ENCODE measurements around the gene KIAA0408.
"Not testable (repeated sequence)": the region's sequence is repeated elsewhere in the genome, so short reads cannot be mapped to it uniquely, and the experiment has no call there.

The KIAA0408 gene

DNA sequence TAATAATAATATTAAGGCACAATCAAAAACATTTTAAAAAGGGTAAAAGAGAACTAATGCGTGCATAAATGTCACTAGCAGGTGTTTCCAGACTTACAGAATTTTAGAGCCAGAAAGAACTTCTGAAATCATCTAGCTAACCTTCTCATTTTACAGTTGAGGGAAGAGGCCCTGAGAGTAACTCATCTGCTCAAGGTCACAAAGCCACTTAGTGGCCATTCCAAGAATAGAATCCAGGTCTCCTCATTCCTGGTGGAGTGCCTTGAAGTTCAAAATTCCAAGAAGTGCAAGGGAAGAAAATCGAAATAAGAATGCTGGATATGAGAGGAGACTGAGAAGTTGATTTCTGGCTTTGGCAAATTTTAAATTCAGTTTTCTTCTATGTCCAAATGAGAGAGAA is 3.2 kb upstream of the KIAA0408 start:
- no peak for DNase-seq

DNA sequence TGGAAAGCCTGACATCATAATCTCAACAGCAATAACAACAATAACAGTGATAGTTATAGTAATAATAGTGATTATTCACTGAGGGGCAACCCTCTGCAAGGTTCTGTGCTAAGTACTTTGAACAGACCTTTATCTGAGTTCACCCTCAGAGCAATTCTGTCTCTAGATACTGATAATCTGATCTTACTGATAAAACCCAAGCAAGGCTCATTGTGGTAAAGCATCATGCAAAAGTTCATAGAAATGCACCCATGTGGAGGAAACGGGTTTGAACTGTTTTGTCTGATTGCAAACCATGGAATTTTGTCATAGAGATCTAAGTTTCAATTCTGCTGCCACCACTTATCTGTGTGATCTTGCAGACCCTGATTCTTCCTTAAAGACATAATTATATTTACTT is 1.3 kb upstream of the KIAA0408 start:
- DNase-seq, result no peak

DNA sequence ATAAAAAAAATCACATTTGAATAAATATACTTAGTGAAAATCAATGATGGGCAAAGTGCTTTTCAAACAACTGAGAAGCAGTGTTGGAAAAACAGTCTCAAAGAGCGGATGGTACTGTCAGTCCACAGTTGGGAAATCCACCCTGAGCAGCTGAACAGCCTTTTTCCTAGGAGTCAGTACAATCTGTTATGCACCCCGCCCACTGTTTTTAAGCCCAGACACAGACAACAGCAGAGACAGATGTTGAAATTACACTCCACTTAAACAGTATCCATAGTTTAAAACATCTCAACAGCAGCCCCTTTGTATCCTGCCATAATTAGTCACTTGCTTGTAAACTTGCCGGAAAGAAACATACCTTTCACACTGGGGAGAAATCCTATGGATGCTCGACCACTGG is 372 bp downstream of the KIAA0408 start:
- DNase-seq, result peak; percentile 46

DNA sequence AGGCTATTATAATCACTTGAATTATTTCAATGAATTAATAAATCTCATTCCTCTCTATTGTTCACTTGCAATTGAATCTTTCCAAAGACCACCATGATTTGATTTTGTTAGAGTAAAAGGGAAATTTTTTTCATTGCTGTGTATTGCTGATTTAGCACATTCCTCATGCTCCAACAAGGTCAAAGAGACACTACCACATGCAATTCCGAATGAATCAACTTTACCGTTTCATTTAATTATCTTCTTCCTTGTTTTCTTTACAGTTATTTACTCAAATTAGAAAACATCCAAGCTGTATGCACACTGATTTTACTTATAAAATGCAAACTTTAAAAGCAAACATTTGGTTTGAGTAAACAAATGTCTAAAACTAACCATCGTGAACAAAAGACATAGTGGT is 967 bp downstream of the KIAA0408 start:
- DNase-seq, result no peak

DNA sequence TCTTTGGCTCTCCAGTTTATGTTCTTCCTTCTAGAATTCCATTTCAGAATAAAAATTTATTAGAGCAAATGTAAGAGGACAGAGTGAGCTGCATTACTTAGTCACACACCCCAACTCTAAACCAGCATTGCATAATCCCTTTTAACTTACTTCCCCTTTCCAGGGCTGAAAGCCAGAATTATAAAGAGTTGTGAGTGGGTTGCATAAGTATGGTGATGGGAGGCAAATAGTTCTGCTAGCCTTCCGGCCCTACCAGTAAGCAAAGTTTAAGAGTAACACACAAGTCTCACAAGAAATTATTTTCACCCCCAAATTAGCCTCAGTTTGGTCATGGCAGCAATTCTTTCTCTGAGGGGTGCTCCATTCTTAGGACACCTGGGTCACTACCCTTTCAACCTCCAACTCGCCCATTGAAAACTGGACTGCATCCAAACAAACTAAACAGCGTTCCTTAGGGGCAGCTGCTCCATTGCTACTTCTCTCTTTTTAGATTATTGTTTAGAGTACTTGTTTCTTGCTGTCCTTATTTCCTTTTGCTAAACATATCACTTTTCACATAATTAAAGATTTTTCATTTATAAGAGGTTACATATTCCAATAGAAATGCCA is 1.6 kb downstream of the KIAA0408 start:
- DNase-seq, result no peak

DNA sequence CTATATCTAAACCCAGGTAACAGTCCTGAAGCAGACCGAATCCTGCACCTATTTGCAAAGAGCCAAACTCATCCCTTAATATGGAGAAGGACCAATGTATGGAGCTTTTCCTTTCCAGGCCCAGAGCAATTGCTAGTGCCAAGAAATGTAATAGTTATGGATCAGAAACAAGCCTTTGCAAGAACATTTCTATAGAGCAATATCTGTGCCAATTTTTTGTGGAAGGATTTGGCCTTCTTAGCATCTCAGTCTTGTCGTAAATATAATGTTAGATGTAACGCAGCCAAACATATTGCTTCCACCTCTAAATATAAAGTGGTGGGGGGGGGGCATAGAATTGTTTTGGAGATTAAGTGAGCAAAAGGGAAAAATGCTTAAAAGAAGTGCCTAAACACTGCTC is 2.7 kb downstream of the KIAA0408 start:
- no peak for DNase-seq

DNA sequence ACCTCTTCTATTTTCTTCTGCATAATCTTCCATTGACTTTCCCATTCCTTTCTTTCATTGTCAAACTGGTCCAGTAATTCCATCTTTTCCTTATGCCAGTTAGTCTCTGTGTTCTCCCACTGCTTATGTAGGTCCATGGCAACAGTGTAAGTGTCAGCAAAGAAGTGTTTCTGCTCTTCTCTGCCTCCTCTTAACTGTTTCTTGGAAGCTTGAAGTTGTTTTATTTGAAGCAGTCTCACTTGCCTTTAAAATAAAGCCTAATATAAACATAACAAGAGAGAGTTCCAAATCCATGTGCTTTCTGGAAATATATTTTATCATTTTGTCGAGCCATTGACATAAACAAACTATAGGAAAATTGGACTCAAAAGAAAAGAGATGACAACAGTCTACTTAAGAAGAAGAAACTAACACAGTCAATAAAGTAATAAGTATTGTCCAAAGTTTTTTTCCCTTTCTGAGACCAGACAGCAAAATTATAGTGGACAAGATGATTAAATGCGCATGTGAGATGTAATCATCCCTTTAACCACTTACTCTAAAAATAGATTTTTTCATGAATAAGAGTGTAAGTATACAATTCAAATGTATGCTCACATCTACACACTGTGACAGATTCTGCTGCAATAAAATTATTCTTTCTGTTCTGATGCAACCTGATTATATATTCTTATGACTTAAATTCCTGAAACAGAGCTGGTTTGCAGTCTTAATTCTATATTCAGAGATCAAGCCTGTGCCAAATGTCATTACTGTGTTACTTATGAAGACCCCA is 5.2 kb downstream of the KIAA0408 start:
- no peak for DNase-seq

DNA sequence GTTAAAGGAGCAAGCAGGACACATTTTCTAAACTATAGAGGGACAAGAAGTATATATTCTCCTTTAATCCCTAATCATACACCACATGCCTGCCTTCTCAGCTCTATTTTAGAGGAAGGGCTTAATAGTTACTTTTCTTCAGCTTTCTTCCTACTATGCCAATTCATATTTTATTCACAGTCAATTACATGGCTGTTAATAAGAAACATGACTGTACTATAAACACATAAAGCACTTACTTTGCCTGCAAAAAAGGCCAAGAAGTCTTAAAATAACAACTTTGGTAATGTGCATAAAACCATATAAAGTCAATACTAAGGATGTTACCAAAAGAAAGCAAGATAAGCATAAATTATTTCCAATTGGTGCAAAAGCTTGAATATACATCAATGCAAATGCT is 6.4 kb downstream of the KIAA0408 start:
- DNase-seq, result no peak

DNA sequence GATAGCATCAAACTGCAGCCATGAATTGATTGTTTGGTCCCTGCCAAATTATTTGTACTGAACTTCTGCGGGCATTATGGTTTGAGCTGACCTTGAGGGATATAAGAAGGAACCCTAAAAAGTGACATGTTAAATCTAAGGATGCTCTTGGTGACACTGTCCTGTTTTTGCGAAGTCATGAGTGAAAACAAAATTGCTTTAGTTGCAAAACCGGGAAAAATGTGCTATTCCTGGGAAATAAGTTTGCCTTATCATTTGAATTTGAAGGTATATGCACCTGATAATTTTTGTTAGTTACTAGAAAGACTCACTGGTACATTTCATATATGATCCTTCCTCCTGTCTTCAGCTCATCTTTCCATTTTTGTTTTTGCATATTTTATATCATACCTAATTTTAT is 7.8 kb downstream of the KIAA0408 start:
- no peak for DNase-seq

DNA sequence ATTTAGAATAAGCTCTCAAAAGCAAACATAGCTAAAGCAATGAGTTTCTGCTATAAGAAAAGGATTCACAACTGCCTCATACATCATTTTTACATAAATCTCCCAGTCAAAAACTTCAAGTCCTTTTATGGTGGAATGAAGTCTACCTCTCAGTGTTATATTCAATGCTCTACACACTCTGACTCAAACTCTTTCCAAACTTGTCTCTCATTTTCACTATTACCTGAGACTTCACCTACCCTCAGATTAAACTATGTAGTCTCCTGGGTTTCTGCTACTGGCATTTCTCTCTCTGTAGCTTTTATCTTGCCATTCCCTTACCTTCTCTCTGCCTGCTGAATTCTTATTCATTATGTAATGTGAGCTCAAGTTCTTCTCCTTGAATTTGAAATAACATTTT is 11.4 kb downstream of the KIAA0408 start:
- no peak for DNase-seq

DNA sequence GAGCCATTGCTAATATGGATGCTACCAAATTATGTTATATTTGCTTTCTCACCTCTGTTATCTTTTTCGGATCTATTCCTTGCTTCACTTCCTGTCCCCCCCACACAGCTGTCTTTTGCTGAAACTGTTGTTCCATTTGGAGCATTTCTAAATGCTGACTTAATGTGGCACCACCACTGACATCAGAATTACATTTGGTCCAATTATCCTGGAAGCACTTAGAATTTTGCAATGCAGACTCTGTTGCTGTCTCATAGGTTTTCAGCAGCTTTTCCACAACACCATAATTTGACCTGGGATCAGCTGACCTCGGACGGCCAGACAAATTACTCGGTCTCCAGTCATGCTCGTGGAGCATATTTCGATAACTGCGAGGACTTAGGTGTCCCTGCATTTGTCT is 12.8 kb downstream of the KIAA0408 start:
- no peak for DNase-seq

DNA sequence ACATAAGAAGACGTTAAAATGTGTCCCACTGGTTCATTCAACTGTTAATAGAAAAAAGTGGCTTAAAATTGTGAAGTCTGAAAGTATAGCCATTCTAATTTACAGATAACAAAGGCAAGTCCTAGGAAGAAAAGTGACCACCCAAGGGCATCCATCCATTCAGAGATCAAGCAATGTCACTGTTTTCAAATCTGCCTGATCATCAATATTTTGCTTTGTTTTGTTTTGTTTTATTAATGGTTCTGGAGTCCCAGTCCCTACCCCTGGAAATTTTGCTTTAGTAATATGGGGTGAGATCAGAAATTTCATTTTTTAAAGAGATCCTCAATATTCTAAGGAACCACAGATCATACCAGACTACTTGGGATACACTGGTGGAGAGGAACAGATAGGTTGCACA is 17.3 kb downstream of the KIAA0408 start:
- no peak for DNase-seq

DNA sequence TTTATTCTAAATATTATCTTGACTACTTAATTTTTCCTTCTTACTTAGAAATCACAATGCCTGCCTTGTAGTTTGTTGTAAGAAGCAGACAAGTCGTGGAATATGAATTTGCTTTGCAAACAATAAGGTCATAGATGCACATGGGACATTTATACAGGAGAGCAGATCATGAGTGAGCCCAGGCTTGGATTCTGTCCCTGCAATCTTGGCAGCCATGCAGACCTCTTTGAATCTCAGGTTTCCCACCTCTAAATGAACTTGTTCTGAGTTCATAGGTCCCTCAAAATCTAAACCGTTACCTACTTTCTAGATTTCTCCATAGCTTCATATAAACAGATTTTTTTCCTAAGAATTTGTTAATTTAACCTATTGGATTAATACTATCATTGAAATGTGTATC is 19.5 kb downstream of the KIAA0408 start:
- DNase-seq, result no peak

DNA sequence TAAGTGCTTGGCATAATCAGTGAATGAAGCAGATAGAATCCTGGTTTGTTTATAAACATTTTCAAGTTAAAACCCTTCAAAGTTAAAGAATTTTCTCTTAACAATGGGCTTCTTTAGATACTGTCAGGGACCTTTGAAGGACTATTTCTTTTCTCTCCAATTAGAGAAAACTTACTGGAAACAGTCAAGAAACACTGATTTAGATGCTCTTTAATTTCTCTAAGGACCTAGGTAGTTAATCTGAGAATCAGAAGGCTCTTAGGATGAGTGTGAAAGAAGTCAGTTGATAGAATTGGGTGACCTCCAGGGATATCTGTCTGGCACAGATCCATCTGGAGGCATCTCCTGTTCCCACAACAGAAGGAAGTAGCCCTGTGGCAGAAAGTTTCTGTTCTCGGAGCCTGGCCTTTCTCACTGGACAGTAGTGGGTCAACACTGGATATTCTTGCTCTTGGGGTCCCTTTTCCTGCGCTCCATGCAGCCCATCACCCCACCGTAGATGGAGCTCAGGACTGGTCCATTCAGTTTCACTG is 22.5 kb downstream of the KIAA0408 start:
- no peak for DNase-seq

DNA sequence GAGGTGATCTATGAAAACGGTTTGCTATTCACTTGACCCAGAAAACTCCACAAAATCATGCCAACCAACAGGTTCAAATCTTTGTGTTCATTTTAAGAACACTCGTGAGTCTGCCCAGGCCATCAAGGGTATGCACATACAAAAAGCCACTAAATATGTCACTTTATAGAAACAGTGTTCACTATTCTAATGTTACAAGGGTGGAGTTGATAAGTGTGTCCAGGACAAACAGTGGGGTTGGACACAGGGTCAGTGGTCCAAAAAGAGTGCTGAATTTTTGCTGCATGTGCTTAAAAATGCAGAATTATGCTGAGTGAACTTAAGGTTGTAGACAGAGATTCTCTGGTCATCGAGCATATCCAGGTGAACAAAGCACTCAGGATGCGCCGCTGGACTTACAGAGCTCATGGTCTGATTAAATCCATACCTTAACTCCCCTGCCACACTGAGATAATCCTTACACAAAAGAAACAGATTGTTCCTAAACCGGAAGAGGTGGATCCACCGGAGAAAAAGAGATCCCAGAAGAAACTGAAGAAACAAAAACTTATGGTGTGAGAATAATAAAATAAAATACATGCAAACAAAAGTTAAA is 23.5 kb downstream of the KIAA0408 start:
- DNase-seq, result no peak

DNA sequence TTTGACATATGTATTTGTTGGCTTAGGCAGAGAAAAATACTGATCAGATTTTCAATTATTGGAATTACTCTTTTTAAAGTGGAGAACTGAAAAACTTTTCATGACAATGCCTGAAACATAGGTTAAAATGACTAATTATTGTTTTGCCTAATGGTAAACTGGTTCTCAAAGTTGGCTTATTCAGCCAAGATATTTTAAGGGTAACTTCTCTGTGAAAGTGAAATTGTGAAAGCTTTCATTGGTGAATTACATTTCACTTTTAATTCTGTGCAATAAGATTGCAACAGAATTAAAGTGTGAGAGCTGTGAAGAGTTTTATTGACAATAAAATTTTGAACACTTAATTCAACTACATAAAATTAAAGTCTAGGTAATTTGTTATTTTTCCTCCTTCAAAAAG is 24.5 kb downstream of the KIAA0408 start:
- DNase-seq, result no peak

DNA sequence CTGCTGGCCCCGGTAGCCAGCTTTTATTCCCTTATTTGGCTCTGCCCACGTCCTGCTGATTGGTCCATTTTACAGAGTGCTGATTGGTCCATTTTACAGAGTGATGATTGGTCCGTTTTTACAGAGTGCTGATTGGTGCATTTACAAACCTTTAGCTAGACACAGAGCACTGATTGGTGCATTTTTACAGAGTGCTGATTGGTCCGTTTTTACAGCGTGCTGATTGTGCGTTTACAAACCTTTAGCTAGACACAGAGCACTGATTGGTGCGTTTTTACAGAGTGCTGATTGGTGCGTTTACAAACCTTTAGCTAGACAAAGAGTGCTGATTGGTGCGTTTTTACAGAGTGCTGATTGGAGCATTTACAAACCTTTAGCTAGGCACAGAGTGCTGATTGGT is 30.6 kb downstream of the KIAA0408 start:
- not testable (repeated sequence) for DNase-seq

DNA sequence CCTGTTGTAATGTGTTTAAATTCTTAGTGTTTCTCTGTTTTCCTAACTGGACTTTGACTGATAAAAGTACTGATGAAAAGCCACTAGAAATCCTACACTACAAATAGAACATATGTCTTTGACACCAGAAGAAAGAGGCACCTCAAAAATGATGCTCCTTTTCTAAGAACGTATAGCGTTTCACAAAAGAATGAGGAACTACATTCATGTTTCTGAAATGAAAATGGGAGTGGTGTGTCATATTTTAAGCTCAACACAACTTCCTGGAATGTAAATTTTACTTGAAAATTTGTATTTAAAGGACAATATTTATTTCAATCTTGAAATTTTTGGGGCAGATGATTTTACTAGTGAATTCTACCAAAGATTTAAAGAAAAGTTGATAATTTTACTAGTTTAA is 35.3 kb downstream of the KIAA0408 start:
- no peak for DNase-seq

DNA sequence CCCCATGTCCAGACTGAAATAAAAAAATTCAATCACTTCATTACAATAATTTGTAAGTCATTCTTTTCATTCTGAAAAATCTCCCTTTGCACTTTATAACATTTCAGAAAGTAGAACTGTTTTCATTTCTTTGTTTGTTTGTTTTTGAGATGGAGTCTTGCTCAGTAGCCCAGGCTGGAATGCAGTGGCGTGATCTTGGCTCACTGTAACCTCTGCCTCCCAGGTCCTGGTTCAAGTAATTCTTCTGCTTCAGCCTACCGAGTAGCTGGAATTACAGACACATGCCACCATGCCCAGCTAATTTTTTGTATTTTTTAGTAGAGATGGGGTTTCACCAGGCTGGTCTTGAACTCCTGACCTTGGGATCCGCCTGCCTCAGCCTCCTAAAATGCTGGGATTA is 38.0 kb downstream of the KIAA0408 start:
- DNase-seq, result not testable (repeated sequence)

DNA sequence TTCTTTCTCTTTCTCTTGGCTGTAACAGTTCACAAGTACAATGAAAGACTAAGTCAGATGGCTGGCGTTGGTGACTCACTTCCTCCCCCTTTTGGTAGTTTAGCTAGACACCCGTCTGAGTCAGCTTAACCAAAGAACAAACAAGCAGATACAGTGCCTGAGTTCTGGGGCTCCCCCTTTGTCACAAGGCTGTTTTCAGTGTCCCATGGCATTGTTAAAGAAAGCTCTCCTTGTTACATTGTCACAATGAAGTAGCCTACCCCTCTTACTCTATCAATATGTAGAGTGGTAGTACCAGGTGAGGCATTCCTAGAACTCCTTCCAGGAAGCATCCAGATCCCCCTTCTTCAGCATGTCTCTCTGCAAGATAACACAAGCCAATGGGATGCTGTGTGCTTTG is 38.6 kb downstream of the KIAA0408 start:
- DNase-seq, result no peak

DNA sequence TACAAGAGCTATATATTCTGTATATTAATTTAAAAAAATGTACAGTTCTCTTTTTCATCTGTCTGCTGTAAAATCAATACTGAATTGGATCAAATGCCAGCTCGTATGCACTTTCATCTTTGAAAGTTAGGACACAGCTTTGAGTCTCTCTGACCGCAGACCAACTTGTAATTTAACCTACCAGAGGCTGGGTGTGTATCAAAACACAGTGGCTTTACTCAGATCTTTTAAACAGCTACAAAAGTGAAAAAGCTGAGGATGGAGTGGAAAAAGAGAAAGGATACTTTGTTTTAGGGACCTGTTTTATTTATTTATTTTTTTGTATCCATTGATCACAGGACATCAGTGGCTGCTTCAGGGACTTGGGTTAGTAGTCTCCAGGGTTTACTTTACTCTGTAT is 44.1 kb downstream of the KIAA0408 start:
- DNase-seq, result no peak

DNA sequence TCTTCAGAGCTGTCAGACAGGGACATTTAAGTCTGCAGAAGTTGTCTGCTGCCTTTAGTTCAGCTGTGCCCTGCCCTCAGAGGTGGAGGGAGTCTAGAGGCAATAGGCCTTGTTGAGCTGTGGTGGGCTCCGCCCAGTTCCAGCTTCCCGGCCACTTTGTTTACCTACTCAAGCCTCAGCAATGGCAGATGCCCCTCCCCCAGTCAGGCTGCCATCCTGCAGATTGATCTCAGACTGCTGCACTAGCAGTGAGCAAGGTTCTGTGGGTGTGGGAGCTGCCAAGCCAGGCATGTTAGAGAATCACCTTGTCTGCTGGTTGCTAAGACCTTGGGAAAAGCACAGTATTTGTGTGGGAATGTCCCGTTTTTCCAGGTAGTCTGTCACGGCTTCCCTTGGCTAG is 46.1 kb downstream of the KIAA0408 start:
- DNase-seq, result not testable (repeated sequence)

DNA sequence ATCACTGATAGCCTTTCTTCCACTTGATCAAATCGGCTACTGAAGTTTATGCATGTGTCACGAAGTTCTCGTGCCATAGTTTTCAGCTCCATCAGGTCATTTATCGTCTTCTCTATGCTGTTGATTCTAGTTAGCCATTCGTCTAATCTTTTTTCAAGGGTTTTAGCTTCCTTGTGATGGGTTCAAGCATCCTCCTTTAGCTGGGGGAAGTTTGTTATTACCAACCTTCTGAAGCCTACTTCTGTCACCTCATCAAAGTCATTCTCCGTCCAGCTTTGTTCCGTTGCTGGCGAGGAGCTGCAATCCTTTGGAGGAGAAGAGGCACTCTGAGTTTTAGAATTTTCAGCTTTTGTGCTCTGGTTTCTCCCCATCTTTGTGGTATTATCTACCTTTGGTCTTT is 47.2 kb downstream of the KIAA0408 start:
- DNase-seq, result not testable (repeated sequence)
